HEK293 (cell line): ENCODE results near the gene BPIFA1.

Experiments used
- CTCF ChIA-PET: fragments of 350-600 bp; formaldehyde crosslinking; extraction: SDS; loops from one replicate; lab custom pipeline; 2021; ENCODE audit warnings: antibody characterized with exemption; lab: Yijun Ruan, JAX
- POLR2A ChIA-PET: fragments of 300-600 bp; formaldehyde crosslinking; extraction: SDS; loops from one replicate; lab custom pipeline; 2020; ENCODE audit warnings: antibody characterized with exemption, inconsistent platforms; lab: Yijun Ruan, JAX
- H3K27ac ChIP-seq: fragments of 200-500 bp; sonication (Bioruptor generic); 2 replicates; pipeline ENCODE4 v1.5.1; 2014; ENCODE audit warnings: low read depth, low read length, control low read depth, inconsistent platforms; ENCODE audit errors: extremely low read depth
- H3K36me3 ChIP-seq, 2 experiments: fragments of 200-500 bp in 1 of 2; sonication (Bioruptor generic) in 1 of 2; 1 replicate in 1 of 2; 2 replicates in 1 of 2; pipeline ENCODE4 v1.5.1; 2014 to 2017; ENCODE audit warnings: inconsistent platforms in 2 of 2, low read length in 2 of 2; ENCODE audit not compliant: control insufficient read depth in 2 of 2, insufficient read depth in 1 of 2
- H3K4me1 ChIP-seq: fragments of 200-500 bp; sonication (Bioruptor generic); 2 replicates; pipeline ENCODE4 v1.5.1; 2014; ENCODE audit warnings: mild to moderate bottlenecking, low read length, inconsistent platforms; ENCODE audit not compliant: control insufficient read depth, insufficient read depth
- H3K4me3 ChIP-seq: 2 replicates; pipeline ENCODE4 v1.5.1; 2011; ENCODE audit warnings: low read depth, mild to moderate bottlenecking, control low read depth, low read length, moderate library complexity
- H3K9me3 ChIP-seq: fragments of 200-500 bp; sonication (Bioruptor generic); 2 replicates; pipeline ENCODE4 v1.5.1; 2014; ENCODE audit warnings: low read depth, low read length, inconsistent platforms; ENCODE audit not compliant: control insufficient read depth, insufficient read depth
- GLIS1 ChIP-seq: fragments of 450-650 bp; formaldehyde crosslinking; IDR thresholded peaks from 2 replicates; pipeline ENCODE4 v1.5.1; 2016; ENCODE audit warnings: missing biosample characterization, missing genetic modification characterization
- IKZF3 ChIP-seq: fragments of 450-650 bp; IDR thresholded peaks from 2 replicates; pipeline ENCODE4 v1.5.0; 2018; ENCODE audit warnings: missing biosample characterization, mild to moderate bottlenecking, missing genetic modification characterization, moderate library complexity
- SALL2 ChIP-seq: fragments of 450-650 bp; formaldehyde crosslinking; IDR thresholded peaks from 2 replicates; pipeline ENCODE4 v1.5.0; 2017; ENCODE audit warnings: missing biosample characterization, mild to moderate bottlenecking, missing genetic modification characterization, borderline replicate concordance
- SCRT2 ChIP-seq: fragments of 450-650 bp; formaldehyde crosslinking; IDR thresholded peaks from 2 replicates; pipeline ENCODE4 v1.5.1; 2016; ENCODE audit warnings: missing biosample characterization, missing genetic modification characterization
- ZBTB17 ChIP-seq: fragments of 450-650 bp; formaldehyde crosslinking; IDR thresholded peaks from 2 replicates; pipeline ENCODE4 v1.5.1; 2016; ENCODE audit warnings: missing biosample characterization, missing genetic modification characterization
- ZIC2 ChIP-seq: fragments of 450-650 bp; formaldehyde crosslinking; IDR thresholded peaks from 2 replicates; pipeline ENCODE4 v1.5.1; 2016; ENCODE audit warnings: missing biosample characterization, missing genetic modification characterization
- ZNF146 ChIP-seq: fragments of 450-650 bp; formaldehyde crosslinking; IDR thresholded peaks from 2 replicates; pipeline ENCODE4 v1.5.1; 2016; ENCODE audit warnings: missing biosample characterization, missing genetic modification characterization
- ZNF248 ChIP-seq: fragments of 450-650 bp; formaldehyde crosslinking; IDR thresholded peaks from 2 replicates; pipeline ENCODE4 v1.5.1; 2017; ENCODE audit warnings: missing biosample characterization, missing genetic modification characterization
- ZNF354C ChIP-seq: fragments of 450-650 bp; formaldehyde crosslinking; IDR thresholded peaks from 2 replicates; pipeline ENCODE4 v1.5.1; 2016; ENCODE audit warnings: missing biosample characterization, missing genetic modification characterization, low read depth, borderline replicate concordance
- ZNF514 ChIP-seq: fragments of 450-650 bp; formaldehyde crosslinking; IDR thresholded peaks from 2 replicates; pipeline ENCODE4 v1.5.1; 2016; ENCODE audit warnings: missing biosample characterization, missing genetic modification characterization
- ZNF600 ChIP-seq: fragments of 450-650 bp; formaldehyde crosslinking; IDR thresholded peaks from 2 replicates; pipeline ENCODE4 v1.5.1; 2016; ENCODE audit warnings: missing biosample characterization, missing genetic modification characterization
- ZNF654 ChIP-seq: fragments of 450-650 bp; formaldehyde crosslinking; IDR thresholded peaks from 2 replicates; pipeline ENCODE4 v1.5.1; 2016; ENCODE audit warnings: low read depth, missing biosample characterization, missing genetic modification characterization
- ZNF777 ChIP-seq: fragments of 450-650 bp; formaldehyde crosslinking; IDR thresholded peaks from 2 replicates; pipeline ENCODE4 v1.5.1; 2017; ENCODE audit warnings: missing biosample characterization, missing genetic modification characterization, borderline replicate concordance
- TF ChIP-seq, protein P1 (sequence below): fragments of 450-650 bp; formaldehyde crosslinking; IDR thresholded peaks from 2 replicates; pipeline ENCODE4 v1.5.1; 2017; ENCODE audit warnings: missing biosample characterization, missing genetic modification characterization
- TF ChIP-seq, protein P2 (sequence below): fragments of 450-650 bp; formaldehyde crosslinking; optimal IDR thresholded peaks from 2 replicates; pipeline ENCODE3; 2016; ENCODE audit warnings: missing biosample characterization, mild to moderate bottlenecking, missing genetic modification characterization
- TF ChIP-seq, protein P3 (sequence below): fragments of 450-650 bp; formaldehyde crosslinking; IDR thresholded peaks from 2 replicates; pipeline ENCODE4 v1.5.1; 2016; ENCODE audit warnings: missing biosample characterization, missing genetic modification characterization

BPIFA1 gene

DNA sequence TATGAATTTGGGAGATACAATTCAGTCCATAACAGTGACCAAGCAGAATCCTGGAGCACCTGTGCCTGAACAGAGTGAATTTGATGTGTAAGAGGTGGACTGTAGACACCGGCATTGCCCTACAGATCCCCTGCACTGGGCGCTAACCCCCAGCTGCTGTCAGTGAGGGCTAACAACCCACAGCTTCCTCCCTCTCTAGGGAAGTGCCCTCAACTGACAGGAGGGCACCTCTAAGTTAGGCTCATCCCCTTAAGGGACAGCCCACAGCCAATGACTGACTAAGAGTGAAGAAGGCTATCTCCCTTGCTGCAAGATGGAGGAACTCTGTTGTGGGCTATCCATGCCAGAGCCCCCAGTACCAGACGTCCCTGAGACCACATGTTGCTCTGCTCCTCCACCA is 31.9 kb downstream of the BPIFA1 start:
- H3K4me3 ChIP-seq, result no peak overlapping the region
- no peaks in the 10 kb centered on the region for H3K9me3 ChIP-seq
- TF ChIP-seq IKZF3 (no peak), ZNF514 (tag by site-specific recombination) (no peak), ZNF248 (tag by site-specific recombination) (no peak), ZNF354C (no peak), ZNF600 (tag by site-specific recombination) (no peak)
- TF ChIP-seq, protein P1, sequence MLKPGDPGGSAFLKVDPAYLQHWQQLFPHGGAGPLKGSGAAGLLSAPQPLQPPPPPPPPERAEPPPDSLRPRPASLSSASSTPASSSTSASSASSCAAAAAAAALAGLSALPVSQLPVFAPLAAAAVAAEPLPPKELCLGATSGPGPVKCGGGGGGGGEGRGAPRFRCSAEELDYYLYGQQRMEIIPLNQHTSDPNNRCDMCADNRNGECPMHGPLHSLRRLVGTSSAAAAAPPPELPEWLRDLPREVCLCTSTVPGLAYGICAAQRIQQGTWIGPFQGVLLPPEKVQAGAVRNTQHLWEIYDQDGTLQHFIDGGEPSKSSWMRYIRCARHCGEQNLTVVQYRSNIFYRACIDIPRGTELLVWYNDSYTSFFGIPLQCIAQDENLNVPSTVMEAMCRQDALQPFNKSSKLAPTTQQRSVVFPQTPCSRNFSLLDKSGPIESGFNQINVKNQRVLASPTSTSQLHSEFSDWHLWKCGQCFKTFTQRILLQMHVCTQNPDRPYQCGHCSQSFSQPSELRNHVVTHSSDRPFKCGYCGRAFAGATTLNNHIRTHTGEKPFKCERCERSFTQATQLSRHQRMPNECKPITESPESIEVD (tag by site-specific recombination), result no peak
- no peaks in the 10 kb centered on the region for H3K4me1 ChIP-seq
- H3K36me3 ChIP-seq, result no peaks in the 10 kb centered on the region
- no peak overlapping the region for H3K27ac ChIP-seq
- ChIA-PET POLR2A (no interaction called here), CTCF (interaction anchor here (1.0 kb wide), 1 partner anchor 23 kb away, joined by 3 read pairs; no protein-coding TSS in a partner anchor)

DNA sequence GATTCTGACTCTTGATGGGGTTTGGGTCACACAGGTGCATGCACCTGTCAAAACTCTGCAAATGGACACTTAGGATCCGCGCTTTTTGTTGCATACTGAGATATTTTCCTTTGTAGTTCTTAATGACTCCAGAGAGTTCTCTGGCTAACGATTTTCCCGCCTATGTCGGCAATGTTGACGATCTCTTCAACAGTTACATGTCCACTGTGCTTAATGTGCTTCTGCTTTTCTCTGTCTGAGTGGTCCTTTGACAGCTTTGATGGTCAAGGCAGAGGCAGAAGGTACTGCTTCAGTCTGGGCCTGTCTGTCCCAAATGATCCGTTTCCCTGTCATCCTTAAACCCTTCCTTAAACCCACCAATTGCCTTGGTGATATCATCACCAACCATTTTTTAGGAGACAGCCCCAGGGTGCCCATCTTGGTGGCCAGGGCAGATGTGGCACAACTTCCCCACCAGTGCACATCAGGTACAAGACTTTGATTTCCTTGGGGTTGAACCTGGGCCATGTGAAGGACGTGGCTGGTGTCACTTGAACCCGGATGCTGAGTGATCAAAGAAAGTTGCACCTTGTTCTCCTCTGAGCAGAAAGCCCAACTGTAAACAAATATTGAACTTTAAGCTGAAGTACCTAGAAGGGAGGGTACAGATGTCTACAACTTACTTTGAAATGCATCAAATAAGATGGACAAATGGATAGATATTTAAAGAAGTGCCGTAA is 36.5 kb downstream of the BPIFA1 start:
- POLR2A ChIA-PET, result no interaction called here
- no peaks in the 10 kb centered on the region for H3K36me3 ChIP-seq
- TF ChIP-seq ZBTB17 (tag by site-specific recombination), result 0 out of 2 replicates have a peak, but pooled peaks have one; percentile 5
- no peak for TF ChIP-seq ZNF146
- TF ChIP-seq, all 188 proteins: peak for 1
- Histone ChIP-seq H3K27ac (no peak overlapping the region), H3K9me3 (no peaks in the 10 kb centered on the region), H3K4me3 (no peak overlapping the region), H3K4me1 (no peaks in the 10 kb centered on the region)
- CTCF ChIA-PET, result interaction anchor here (1.2 to 3.1 kb wide), 2 partner anchors 10 to 20 kb away, joined by 3 to 12 read pairs; no protein-coding TSS in a partner anchor

DNA sequence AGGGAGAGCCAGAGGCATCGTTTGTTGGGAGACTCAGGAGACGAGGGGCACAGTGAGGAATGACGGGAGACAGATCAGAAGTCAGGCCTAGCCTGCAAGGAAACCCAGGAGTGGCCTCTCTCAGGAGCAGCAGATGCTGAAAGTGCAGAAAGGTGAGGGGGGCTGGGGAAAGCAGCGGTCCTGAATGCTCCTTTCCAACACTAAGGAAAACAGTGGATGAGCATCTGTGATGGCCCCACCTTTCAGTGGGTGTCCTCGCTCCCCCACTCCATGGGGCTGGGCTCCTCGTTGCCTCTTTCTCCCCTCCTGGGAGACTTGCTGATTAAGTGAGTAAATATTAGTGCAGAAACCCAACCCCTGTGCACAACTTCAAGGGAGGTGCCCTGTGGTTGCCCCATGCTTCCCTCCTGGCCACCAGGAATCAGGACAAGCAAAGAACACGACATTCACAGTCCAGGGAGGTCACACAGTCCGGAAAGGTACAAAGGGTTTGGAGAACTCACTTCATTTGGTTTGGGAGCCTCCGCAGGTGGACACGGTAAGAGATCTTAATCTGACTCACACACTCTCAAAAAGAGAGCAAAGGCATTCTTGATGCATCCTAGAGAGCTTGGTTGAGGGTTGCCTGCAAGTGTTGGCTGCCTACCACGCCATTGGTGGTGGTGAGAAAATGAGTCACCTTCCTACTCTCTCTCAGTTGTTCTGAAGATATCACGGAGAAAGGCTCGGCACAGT is 37.5 kb downstream of the BPIFA1 start:
- TF ChIP-seq ZIC2 (peak; percentile 28; the same call in 1 of the 2 replicates), SALL2 (tag by site-specific recombination) (no peak), ZNF777 (no peak), SCRT2 (tag by site-specific recombination) (no peak), GLIS1 (peak; percentile 86), ZNF654 (tag by site-specific recombination) (no peak)
- TF ChIP-seq, protein P2, sequence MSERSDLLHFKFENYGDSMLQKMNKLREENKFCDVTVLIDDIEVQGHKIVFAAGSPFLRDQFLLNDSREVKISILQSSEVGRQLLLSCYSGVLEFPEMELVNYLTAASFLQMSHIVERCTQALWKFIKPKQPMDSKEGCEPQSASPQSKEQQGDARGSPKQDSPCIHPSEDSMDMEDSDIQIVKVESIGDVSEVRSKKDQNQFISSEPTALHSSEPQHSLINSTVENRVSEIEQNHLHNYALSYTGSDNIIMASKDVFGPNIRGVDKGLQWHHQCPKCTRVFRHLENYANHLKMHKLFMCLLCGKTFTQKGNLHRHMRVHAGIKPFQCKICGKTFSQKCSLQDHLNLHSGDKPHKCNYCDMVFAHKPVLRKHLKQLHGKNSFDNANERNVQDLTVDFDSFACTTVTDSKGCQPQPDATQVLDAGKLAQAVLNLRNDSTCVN (tag by site-specific recombination), result no peak
- TF ChIP-seq, protein P3, sequence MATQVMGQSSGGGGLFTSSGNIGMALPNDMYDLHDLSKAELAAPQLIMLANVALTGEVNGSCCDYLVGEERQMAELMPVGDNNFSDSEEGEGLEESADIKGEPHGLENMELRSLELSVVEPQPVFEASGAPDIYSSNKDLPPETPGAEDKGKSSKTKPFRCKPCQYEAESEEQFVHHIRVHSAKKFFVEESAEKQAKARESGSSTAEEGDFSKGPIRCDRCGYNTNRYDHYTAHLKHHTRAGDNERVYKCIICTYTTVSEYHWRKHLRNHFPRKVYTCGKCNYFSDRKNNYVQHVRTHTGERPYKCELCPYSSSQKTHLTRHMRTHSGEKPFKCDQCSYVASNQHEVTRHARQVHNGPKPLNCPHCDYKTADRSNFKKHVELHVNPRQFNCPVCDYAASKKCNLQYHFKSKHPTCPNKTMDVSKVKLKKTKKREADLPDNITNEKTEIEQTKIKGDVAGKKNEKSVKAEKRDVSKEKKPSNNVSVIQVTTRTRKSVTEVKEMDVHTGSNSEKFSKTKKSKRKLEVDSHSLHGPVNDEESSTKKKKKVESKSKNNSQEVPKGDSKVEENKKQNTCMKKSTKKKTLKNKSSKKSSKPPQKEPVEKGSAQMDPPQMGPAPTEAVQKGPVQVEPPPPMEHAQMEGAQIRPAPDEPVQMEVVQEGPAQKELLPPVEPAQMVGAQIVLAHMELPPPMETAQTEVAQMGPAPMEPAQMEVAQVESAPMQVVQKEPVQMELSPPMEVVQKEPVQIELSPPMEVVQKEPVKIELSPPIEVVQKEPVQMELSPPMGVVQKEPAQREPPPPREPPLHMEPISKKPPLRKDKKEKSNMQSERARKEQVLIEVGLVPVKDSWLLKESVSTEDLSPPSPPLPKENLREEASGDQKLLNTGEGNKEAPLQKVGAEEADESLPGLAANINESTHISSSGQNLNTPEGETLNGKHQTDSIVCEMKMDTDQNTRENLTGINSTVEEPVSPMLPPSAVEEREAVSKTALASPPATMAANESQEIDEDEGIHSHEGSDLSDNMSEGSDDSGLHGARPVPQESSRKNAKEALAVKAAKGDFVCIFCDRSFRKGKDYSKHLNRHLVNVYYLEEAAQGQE (tag by site-specific recombination), result no peak
- ChIA-PET POLR2A (no interaction called here), CTCF (interaction anchor here (3.1 kb wide), 1 partner anchor 11 kb away, joined by 12 read pairs; no protein-coding TSS in a partner anchor)
- Histone ChIP-seq H3K36me3 (no peaks in the 10 kb centered on the region), H3K27ac (no peak overlapping the region), H3K4me3 (no peak overlapping the region), H3K4me1 (no peaks in the 10 kb centered on the region), H3K9me3 (no peaks in the 10 kb centered on the region)
